IPS DF 6.9 (cell line): ENCODE results near the gene RAPGEF6.
"Not testable (repeated sequence)": the region's sequence is repeated elsewhere in the genome, so short reads cannot be mapped to it uniquely, and the experiment has no call there.

ENCODE experiments used
- DNase-seq: peaks from one replicate; pipeline ENCODE4 v3.0.0-alpha.2; 2013; ENCODE audit warnings: low read depth, low spot score
- H3K27ac ChIP-seq: one replicate; pipeline ENCODE4 v1.5.1; 2013; ENCODE audit warnings: low read length, control low read depth
- H3K27me3 ChIP-seq: 2 replicates; pipeline ENCODE4 v1.6.1; 2013; ENCODE audit warnings: mild to moderate bottlenecking, low read length; ENCODE audit not compliant: control insufficient read depth, insufficient read depth
- H3K36me3 ChIP-seq: 2 replicates; pipeline ENCODE4 v1.6.1; 2013; ENCODE audit warnings: low read length; ENCODE audit not compliant: control insufficient read depth, insufficient read depth
- H3K4me1 ChIP-seq: 2 replicates; pipeline ENCODE4 v1.6.1; 2013; ENCODE audit warnings: low read length; ENCODE audit not compliant: control insufficient read depth, insufficient read depth
- H3K4me3 ChIP-seq: 2 replicates; pipeline ENCODE4 v1.5.1; 2013; ENCODE audit warnings: mild to moderate bottlenecking, low read length
- H3K9me3 ChIP-seq: 2 replicates; pipeline ENCODE4 v1.6.1; 2013; ENCODE audit warnings: low read length, inconsistent platforms; ENCODE audit not compliant: control insufficient read depth, insufficient read depth
- WGBS: extraction: QIAGEN DNeasy Blood & Tissue Kit; methylation state at CpG from one replicate; pipeline ENCODE4 v1.1.7; 2013; ENCODE audit warnings: mixed read lengths, missing lambda C conversion rate; ENCODE audit not compliant: insufficient read length, insufficient coverage; 5-methylcytosine and 5-hydroxymethylcytosine counted together

RAPGEF6 gene

DNA sequence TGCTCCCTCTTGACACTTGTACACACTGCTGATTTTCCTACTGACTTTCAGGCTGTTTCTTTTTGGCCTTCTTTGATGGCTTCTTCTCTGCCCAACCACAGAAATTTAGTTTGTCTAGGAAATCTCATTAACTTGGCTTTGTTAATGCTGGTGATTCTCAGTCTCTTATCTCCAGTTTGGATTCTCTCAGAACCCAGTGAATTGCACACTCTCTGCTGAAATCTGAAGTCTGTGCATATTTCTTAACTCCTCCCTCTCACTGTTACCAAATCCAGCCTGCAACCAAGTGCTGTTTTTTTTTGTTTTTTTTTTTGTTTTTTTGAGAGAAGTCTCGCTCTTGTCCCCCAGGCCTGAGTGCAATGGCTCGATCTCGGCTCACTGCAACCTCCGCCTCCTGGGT lies 254.0 kb downstream of the RAPGEF6 start:
- no CpG with 5 or more reads among the region's 4 CpGs for WGBS
- no peaks in the 10 kb centered on the region for H3K36me3 ChIP-seq
- no peak for DNase-seq
- no peaks in the 10 kb centered on the region for H3K27me3 ChIP-seq
- no peaks in the 10 kb centered on the region for H3K4me1 ChIP-seq
- H3K4me3 ChIP-seq = no peak overlapping the region
- no peaks in the 10 kb centered on the region for H3K9me3 ChIP-seq
- no peak overlapping the region for H3K27ac ChIP-seq

DNA sequence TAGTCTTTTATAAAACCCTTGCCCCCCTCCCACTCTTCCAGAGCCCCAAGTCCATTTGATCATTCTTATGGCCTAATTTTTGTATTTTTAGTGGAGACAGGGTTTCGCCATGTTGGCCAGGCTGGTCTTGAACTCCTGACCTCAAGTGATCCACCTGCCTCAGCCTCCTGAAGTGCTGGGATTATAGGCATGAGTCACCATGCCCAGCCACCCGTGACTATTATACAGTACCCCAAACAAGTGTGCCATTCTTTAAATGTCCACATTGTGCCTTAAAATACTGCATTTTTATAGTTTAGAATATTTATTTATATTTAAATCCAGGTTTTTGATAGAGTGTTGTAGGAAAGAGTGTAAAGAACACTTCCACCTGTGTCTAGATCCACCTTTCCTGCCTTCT lies 254.8 kb downstream of the RAPGEF6 start:
- not testable (repeated sequence) for H3K4me3 ChIP-seq, DNase-seq, H3K27ac ChIP-seq, H3K36me3 ChIP-seq, H3K9me3 ChIP-seq, H3K27me3 ChIP-seq, H3K4me1 ChIP-seq
- no CpG with 5 or more reads among the region's 2 CpGs for WGBS

GRCh38 chr5:131379723-131380122 lies 255.3 kb downstream of the RAPGEF6 start:
- no peaks in the 10 kb centered on the region for H3K36me3 ChIP-seq
- no peak for DNase-seq
- H3K4me1 ChIP-seq = no peaks in the 10 kb centered on the region
- no peak overlapping the region for H3K27ac ChIP-seq
- no peak overlapping the region for H3K4me3 ChIP-seq
- H3K27me3 ChIP-seq = no peaks in the 10 kb centered on the region
- no CpG with 5 or more reads among the region's 7 CpGs for WGBS
- H3K9me3 ChIP-seq = no peaks in the 10 kb centered on the region

DNA sequence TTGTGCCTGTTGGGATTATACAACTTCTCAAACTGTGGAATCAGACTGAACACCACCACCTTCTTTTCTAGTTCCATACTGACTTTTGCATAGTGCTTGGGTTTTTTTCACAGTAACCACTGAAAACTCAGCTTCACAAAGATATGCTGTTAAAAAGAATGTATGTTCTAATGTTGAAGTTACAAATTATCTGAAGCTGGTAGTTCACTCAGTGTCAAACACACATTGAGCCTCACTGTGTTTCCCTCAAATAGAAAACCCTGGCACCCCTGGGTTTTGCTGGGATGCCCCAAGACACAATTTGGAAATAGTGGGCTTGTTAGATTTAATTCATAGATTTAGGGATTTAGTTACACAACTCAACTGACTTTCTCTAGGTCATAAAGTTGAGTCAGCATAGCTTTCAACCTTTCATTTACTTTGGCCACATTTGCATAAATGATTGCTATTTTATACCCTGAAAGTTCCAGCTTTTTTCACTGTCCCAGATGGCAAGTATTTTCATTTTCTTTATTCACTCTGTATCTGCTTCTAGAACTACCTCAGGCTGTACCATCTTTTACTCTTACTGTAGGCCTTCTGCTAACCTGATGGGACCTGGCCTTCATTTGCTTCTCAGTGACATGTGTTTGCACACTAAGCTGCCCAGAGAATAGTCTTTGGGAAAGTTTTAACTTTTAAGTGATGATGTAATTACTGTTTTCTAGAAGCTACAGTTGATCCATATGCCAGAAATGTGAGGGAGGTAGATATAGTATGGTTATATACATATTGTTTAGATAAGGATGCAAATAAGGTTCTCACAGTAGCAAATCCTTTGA lies 256.1 kb downstream of the RAPGEF6 start:
- no peaks in the 10 kb centered on the region for H3K36me3 ChIP-seq
- H3K4me3 ChIP-seq = no peak overlapping the region
- H3K27ac ChIP-seq = no peak overlapping the region
- no peaks in the 10 kb centered on the region for H3K27me3 ChIP-seq
- no peaks in the 10 kb centered on the region for H3K9me3 ChIP-seq
- no peak for DNase-seq
- H3K4me1 ChIP-seq = no peaks in the 10 kb centered on the region

GRCh38 chr5:131377785-131378325 lies 257.2 kb downstream of the RAPGEF6 start:
- Histone ChIP-seq H3K4me1 (no peaks in the 10 kb centered on the region), H3K4me3 (no peak overlapping the region), H3K9me3 (no peaks in the 10 kb centered on the region)

DNA sequence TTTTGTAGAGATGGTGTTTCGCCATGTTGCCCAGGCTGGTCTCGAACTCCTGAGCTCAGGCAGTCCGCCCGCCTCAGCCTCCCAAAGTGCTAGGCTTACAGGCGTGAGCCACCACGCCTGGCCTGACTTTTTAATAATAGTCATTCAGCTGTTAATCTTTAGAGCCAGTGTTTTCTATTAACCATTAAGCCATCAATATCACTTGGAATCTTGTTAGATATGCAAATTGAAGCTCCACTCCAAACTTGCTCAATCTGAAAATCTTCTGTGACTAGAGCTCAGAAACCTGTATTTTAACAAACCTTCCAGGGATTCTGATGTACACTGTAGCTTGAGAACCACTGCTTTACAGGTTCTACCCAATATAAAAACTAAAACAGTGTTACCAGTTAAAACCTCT lies 257.7 kb downstream of the RAPGEF6 start:
- no peak overlapping the region for H3K4me3 ChIP-seq
- no peaks in the 10 kb centered on the region for H3K36me3 ChIP-seq
- no peaks in the 10 kb centered on the region for H3K9me3 ChIP-seq
- DNase-seq = no peak
- H3K4me1 ChIP-seq = no peaks in the 10 kb centered on the region
- no CpG with 5 or more reads among the region's 6 CpGs for WGBS
- no peak overlapping the region for H3K27ac ChIP-seq
- H3K27me3 ChIP-seq = no peaks in the 10 kb centered on the region

More at GRCh38 chr5:131377785-131378325, 257.2 kb downstream of the RAPGEF6 start:
- no peak overlapping the region for H3K27ac ChIP-seq
- WGBS = no CpG with 5 or more reads among the region's 2 CpGs
- no peaks in the 10 kb centered on the region for H3K36me3 ChIP-seq
- DNase-seq = no peak
- H3K27me3 ChIP-seq = no peaks in the 10 kb centered on the region

DNA sequence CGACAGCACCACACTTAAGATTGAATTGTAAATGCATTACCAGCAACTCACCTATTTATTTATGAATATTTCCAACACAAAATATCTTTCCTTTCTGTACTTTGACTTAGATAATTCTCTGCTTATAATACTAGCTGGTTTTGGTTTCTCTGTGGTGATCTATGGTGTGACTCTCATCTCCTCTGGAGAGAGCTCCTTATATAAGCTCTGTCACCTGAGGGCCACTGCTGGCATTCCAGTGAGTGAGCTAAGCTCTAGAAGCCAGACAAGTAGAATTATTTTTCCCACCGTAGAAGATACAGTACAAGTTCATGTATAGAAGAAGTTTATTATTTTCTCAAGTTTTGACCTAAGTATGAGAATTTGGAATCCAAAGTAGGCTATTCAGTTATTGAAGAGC lies 259.7 kb downstream of the RAPGEF6 start:
- Histone ChIP-seq H3K4me3 (no peak overlapping the region), H3K27ac (no peak overlapping the region), H3K9me3 (no peaks in the 10 kb centered on the region), H3K36me3 (no peaks in the 10 kb centered on the region), H3K27me3 (no peaks in the 10 kb centered on the region), H3K4me1 (no peaks in the 10 kb centered on the region)
- no peak for DNase-seq
- no CpG with 5 or more reads among the region's 2 CpGs for WGBS
